Dendritic cell treated with granulocyte-macrophage colony-stimulating factor and Interleukin-4, amounts not matched to agents 40 ng/mL and 50 ng/mL, for 4 days (primary cell): Measurements from ENCODE around the gene HPSE2.
A peak's percentile ranks its signal among the peaks of the same experiment; 100 is the strongest.

Experiments
- H3K27ac Mint-ChIP-seq: one replicate; pipeline ENCODE4 v1.8.0; 2022; ENCODE audit warnings: mild to moderate bottlenecking, mixed read lengths
- H3K27me3 Mint-ChIP-seq: one replicate; pipeline ENCODE4 v1.8.0; 2022; ENCODE audit warnings: mild to moderate bottlenecking, mixed read lengths
- H3K36me3 Mint-ChIP-seq: one replicate; pipeline ENCODE4 v1.8.0; 2022; ENCODE audit warnings: low read depth, mixed read lengths
- H3K4me1 Mint-ChIP-seq: one replicate; pipeline ENCODE4 v1.8.0; 2022; ENCODE audit warnings: low read depth, mixed read lengths
- H3K4me3 Mint-ChIP-seq: one replicate; pipeline ENCODE4 v1.8.0; 2022; ENCODE audit warnings: mild to moderate bottlenecking, moderate library complexity, mixed read lengths
- H3K9me3 Mint-ChIP-seq: one replicate; pipeline ENCODE4 v1.8.0; 2022; ENCODE audit warnings: mixed read lengths
- intact Hi-C: fragments of 100-400 bp; cut with micrococcal nuclease; formaldehyde crosslinking; loops from one replicate; pipeline ENCODE4 v1.15.0; 2022

HPSE2 gene

DNA sequence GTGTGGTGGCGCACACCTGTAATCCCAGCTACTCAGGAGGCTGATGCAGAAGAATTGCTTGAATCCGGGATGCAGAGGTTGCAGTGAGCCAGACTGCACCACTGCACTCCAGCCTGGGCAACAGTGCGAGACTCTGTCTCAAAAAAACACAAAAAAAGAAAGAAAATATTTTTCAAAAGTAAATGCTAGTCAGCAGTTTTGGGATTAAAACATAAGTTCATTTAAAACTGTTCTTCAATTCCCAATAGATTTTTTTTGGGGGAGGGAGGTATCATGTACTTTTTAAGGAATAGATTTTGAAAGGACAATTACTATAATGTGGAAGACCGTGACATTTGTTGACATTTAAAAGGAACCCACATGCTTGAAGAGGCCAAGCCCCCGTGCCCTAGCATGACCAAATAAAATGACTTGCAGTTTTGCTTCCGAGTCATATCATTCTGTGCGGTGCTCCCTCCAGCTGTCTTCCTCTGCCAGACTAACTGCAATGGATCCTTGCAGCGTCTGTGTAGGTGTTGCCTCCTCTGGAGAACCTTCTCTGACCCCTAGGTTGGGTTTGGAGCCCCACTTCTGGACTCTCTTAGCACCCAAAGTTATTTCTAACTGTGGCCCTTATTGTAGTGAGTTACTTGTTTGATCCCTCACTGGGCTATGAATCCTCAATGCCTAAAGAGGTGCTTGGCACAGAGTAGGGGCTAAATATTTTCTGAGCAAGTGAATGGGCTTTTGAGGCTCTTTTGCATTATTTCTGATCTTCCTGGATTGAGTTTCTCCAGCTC lies 771.5 kb downstream of the HPSE2 start:
- Mint-ChIP-seq H3K27ac (no peak overlapping the region), H3K27me3 (peaks cover 17% of the 10 kb centered on the region), H3K4me3 (no peak overlapping the region), H3K9me3 (no peaks in the 10 kb centered on the region), H3K36me3 (no peaks in the 10 kb centered on the region), H3K4me1 (peaks cover 13% of the 10 kb centered on the region)
- intact Hi-C loops: loop anchor here (10.0 kb wide), 1 partner anchor 581 kb away; no protein-coding TSS in a partner anchor

DNA sequence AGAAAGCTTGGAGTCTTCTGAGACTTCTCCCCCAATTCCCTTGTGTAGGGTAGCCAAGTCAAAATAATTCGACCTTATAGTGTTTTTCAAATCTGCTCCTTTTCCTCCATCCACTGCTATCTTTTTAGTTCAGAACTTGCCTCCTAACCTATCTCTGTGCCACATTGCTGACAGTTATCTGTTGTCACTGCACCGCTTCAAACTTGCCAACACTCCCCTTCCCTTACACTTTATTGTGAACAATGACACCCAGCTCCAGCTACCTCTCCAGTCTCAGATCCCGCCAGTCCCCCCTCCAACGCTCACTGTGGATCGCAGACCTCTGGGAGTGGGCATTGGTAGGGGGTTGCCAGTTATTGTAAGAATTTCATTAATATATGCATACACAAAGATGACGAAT lies 772.6 kb downstream of the HPSE2 start:
- Mint-ChIP-seq H3K27ac (no peak overlapping the region), H3K4me1 (peaks cover 14% of the 10 kb centered on the region), H3K9me3 (no peaks in the 10 kb centered on the region), H3K4me3 (no peak overlapping the region), H3K36me3 (no peaks in the 10 kb centered on the region), H3K27me3 (peaks cover 13% of the 10 kb centered on the region)
- intact Hi-C loops: loop anchor here (10.0 kb wide), 1 partner anchor 582 kb away; no protein-coding TSS in a partner anchor

DNA sequence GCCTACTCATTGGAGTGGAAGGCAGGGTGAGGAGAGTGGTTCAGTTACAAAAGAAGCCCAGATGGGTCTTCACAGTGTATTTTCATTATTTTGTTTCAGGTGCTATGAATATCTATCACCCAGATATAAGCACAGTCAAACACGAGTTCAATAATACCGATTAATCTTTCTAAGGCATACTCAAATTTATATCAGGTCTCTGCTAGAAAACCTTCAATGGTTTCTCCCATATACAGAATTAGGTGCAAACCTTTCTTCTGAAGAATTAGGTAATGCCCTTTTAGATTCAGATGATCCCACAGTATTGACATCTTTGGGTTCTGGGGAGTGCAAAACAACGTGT lies 774.2 kb downstream of the HPSE2 start:
- Mint-ChIP-seq H3K36me3 (no peaks in the 10 kb centered on the region), H3K27me3 (peaks cover 18% of the 10 kb centered on the region), H3K4me3 (no peak overlapping the region), H3K27ac (no peak overlapping the region), H3K4me1 (peaks cover 13% of the 10 kb centered on the region), H3K9me3 (no peaks in the 10 kb centered on the region)
- intact Hi-C loops: loop anchor here (10.0 kb wide), 1 partner anchor 583 kb away; no protein-coding TSS in a partner anchor

DNA sequence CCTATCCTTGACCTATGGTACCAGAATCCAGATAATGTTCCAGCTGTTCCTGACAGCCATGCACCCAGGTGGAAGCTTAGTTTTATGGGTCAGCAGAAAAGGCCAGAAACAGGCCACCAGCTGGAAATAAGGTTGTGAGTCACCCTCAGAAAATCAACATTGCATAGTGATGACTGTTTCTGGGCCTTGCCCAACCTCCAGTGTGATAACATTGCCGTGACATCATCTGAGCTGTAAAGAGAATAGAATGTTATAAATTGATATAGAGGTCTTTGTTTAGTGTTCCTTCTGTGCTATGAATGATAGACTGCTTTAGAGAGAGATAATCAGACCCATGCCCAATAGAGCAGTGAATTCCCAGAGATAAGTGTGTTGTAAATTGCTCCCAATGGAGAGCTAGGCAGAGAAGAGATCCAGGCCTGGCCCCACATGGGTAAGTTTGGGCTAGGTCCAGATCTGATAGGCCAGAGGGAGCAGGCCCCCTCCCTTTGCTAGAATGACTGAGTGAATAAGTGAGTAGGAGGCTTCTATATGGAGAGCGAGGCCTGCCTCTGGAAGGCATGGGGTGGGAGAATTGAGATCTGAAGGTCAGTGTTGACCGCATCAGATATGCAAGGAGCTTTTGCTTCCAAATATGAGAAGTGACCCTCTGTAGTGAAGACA lies 774.7 kb downstream of the HPSE2 start:
- Mint-ChIP-seq H3K27me3 (peaks cover 20% of the 10 kb centered on the region), H3K4me3 (no peak overlapping the region), H3K4me1 (peaks cover 13% of the 10 kb centered on the region), H3K36me3 (no peaks in the 10 kb centered on the region), H3K27ac (no peak overlapping the region), H3K9me3 (no peaks in the 10 kb centered on the region)
- intact Hi-C loops: loop anchor here (10.0 kb wide), 1 partner anchor 584 kb away; no protein-coding TSS in a partner anchor

DNA sequence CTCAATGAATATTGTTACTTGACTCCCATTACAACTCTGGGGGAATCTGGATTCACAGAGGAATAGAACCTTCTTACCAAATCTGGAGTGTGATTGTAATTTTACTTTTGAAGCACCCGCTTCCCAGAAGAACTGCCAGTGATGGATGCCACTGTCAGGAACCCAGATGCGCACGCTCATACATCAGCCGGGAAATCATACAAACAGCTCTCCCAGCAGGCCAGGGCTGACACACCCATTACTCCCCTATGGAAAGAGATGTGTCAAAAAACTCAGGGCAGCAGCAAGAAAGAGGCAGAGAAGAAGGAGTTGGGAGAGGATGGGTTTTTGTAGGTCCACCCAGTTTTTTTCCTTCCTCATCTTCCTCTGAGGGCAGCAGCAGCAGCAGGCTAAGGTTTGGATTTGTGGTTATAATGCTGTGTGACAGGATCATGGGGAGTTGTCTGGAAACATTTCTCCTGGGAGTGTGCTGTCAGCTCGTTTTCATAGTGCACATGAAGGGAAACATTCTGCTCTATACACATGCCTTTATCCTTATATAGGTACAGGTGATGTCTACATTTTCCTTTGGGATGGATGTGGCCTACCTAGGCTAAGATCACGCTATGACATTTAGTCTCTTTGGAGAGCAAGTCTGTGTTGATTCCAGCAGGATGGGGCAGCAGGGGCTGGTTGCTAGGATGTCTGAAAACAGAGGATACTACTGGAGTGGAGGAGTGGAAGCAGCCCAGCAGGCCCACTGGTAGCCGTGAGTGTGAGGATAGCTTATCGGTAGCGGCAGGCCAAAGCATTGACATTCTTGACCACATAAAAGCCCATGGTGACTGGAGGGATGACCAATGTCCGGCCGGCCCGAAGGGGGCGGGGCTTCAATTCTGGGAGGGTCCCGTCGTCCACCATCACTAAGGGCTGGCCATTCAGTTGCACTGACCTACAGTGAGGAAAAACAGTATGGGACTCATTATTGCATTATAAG lies 776.6 kb downstream of the HPSE2 start:
- Mint-ChIP-seq H3K27me3 (peaks cover 22% of the 10 kb centered on the region), H3K4me1 (peaks cover 8% of the 10 kb centered on the region), H3K27ac (no peak overlapping the region), H3K36me3 (no peaks in the 10 kb centered on the region), H3K9me3 (no peaks in the 10 kb centered on the region), H3K4me3 (no peak overlapping the region)
- intact Hi-C loops: no loop called here

DNA sequence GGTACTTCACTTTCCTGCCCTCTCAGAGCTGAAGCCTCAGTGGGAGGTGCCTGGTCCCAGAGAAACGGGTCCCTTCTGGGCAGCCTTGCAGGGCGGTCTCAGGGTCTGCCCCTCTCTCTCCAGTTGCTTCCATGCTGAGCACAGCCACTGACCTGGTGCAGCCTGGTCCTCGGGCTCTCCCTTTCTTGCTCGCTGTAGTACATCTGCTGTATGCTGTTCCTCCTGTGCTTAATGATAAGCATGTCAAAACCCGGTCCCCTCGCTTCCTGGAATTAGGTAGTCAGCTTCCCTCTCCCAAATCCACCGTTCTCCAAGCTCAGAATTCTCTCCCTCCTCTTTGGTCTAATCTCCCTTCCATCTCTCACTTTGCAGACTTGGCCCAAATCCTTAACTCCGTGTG lies 777.9 kb downstream of the HPSE2 start:
- no peak overlapping the region for H3K4me3 Mint-ChIP-seq
- H3K27ac Mint-ChIP-seq: no peak overlapping the region
- H3K36me3 Mint-ChIP-seq: no peaks in the 10 kb centered on the region
- H3K9me3 Mint-ChIP-seq: no peaks in the 10 kb centered on the region
- peaks cover 22% of the 10 kb centered on the region for H3K27me3 Mint-ChIP-seq
- intact Hi-C loops: no loop called here
- H3K4me1 Mint-ChIP-seq: peaks cover 12% of the 10 kb centered on the region

DNA sequence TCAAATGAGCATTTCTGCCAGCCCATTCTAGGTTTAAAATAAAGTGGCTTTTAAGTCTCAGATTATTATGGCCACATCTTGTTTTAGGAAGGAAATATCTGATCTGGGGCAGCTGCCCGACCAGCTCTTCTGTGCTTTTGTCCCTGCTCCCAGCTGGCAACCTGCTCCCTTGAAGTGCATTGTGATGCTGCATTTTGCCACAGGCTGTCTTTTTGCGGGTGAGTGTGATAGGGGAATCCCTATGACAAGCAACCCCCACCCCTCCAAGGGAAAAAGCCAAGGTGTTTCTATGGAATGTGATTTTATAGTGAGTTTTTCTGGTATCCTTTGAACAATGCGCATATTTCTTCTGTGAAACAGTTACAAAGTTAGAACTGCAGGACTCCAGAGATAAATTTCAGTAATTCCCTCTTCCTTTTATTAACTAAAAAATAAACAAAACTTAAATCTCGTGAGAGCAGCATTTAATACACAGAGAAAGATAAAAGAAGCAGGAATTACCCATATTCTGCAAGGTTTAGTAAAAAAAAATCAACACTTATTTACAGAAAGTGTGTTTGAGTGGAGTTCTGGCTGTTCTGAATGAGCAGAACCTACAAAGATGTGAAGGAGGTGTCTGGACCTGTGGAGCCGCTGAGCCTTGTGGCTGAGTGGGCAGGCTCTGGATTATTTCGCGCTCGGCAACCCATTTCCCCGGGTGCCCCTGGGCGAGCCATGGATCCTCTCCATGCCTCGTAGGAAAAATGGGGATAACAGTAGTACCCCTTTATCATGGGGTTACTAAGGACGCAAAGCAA lies 778.8 kb downstream of the HPSE2 start:
- Mint-ChIP-seq H3K4me3 (no peak overlapping the region), H3K9me3 (no peaks in the 10 kb centered on the region), H3K27ac (no peak overlapping the region), H3K36me3 (no peaks in the 10 kb centered on the region), H3K4me1 (peaks cover 12% of the 10 kb centered on the region), H3K27me3 (peaks cover 24% of the 10 kb centered on the region)
- intact Hi-C loops: no loop called here

DNA sequence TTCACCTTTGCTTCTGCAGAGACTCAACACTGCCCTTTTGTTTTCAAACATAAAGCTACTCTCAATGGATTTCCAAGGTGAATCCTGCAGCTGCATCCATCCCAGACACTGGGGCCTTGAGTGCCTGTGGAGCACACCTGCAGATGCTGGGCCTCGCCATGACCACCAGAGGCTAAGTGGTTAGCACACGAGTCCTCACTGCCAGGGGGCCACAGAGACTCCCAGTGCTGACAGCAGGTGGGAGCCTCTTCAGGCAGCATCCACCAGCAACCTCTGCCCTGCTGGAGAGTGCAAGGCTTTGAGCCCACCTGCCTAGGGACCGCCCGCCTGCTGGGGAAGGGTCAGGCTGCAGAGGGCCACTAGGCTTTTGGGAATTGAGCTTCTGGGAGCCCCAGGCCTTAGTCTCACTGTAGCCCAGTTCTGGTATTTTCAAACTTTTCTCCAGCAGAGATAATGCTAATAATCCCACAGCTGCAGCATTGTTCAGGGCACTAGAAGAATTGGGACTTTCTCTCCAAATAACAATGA lies 779.5 kb downstream of the HPSE2 start:
- intact Hi-C loops: no loop called here
- H3K4me3 Mint-ChIP-seq: no peak overlapping the region
- H3K27ac Mint-ChIP-seq: no peak overlapping the region
- no peaks in the 10 kb centered on the region for H3K36me3 Mint-ChIP-seq
- no peaks in the 10 kb centered on the region for H3K9me3 Mint-ChIP-seq
- H3K27me3 Mint-ChIP-seq: peaks cover 26% of the 10 kb centered on the region
- H3K4me1 Mint-ChIP-seq: peaks cover 12% of the 10 kb centered on the region

DNA sequence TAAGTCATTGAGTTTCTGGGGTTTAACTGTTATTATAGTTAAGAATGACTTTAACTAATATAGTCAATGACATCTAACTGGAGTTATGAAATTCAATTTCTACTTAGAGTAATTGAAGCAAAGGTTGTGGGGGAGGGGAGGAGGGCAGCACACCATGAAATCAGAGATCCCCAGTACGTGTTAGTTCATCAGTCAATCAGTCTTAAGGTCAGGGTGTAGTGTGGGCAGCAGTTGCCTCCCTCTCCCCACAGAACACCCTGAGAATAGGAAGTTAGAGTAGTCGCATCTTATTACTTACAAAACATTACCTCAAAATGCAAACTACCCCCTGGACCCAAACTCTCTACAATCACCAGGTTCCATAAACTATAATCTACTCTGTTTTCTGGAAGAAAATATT lies 781.9 kb downstream of the HPSE2 start:
- Mint-ChIP-seq H3K27ac (no peak overlapping the region), H3K36me3 (no peaks in the 10 kb centered on the region), H3K4me1 (peaks cover 13% of the 10 kb centered on the region), H3K4me3 (no peak overlapping the region), H3K9me3 (no peaks in the 10 kb centered on the region), H3K27me3 (peaks cover 34% of the 10 kb centered on the region)
- intact Hi-C loops: no loop called here

DNA sequence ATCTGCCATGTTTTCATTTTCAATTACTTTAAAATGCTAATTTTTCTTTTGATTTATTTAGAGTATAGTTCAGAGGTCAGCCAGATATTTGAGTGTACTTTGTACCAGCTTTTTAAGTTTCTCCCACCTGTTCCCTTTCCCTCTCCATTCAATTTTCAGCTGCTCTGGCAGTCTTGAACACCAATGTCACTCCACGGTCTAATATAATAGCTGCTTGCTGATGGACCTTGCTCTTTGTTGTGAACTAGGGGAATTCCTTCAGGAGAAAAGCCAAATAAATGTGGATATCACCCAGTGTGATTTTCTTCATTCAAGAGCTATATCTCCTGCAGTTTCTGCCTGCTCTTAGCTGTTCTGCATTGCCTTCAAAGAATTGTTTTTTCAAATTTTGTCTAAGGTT lies 785.0 kb downstream of the HPSE2 start:
- Mint-ChIP-seq H3K36me3 (peaks cover 9% of the 10 kb centered on the region), H3K27ac (no peak overlapping the region), H3K4me1 (peaks cover 26% of the 10 kb centered on the region), H3K9me3 (no peaks in the 10 kb centered on the region), H3K27me3 (peaks cover 15% of the 10 kb centered on the region), H3K4me3 (no peak overlapping the region)
- intact Hi-C loops: no loop called here

DNA sequence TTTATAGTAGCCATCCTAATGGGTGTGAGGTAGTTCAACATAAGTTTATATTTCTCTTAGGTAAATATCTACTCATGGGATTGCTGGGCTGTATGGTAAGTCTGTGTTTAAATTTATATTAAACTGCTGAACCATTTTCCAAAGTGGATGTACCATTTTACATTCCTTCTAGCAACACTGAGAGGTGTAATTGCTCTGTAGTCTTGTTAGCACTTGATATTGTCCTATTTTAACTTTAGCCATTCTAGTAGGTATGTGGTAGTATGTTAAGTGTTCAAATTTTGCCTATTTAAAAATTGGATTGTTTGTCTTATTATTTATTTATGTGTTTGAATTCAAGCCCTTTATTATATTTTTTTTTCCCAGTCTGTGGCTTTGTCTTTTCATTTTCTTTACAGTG lies 786.4 kb downstream of the HPSE2 start:
- H3K27ac Mint-ChIP-seq: no peak overlapping the region
- H3K36me3 Mint-ChIP-seq: peaks cover 23% of the 10 kb centered on the region
- H3K4me1 Mint-ChIP-seq: peaks cover 39% of the 10 kb centered on the region
- peaks cover 15% of the 10 kb centered on the region for H3K27me3 Mint-ChIP-seq
- H3K9me3 Mint-ChIP-seq: no peaks in the 10 kb centered on the region
- intact Hi-C loops: loop anchor here (10.0 kb wide), 1 partner anchor 184 kb away; the partner anchor contains the start of gene LOXL4
- H3K4me3 Mint-ChIP-seq: no peak overlapping the region

DNA sequence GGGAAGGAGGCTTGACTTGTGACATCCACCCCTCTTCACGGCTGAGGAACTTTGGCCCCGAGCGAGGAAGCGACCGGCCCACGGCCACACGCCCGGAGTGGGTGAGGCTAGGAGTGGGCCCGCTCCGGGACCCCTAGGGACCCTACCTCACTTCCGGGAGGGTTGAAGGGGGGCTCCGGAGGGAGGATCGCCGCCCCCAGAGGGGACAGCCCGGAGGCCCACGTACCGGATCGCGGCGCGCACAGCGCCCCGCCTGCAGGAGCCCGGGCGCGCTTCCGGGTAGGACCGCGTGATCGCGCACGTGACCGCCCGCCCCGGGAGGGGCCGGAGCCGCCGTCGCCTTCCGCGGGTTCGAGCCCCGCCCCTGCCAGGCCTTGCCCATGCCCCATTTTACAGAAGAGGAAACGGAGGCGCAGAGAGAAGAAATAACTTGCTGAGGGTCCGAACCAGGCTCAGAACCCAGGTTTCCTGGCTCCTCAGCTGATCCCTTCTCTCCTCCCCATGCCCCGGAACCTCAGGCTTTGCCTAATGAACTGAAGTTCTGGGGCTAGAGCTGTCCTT lies 788.9 kb downstream of the HPSE2 start, which contains the start of gene HPS1:
Gene HPS1 (minus strand): TSS at position 275 of the 561 bp plus-strand sequence. CDS start 3,695 bp downstream, outside the sequence.
- peaks cover 48% of the 10 kb centered on the region for H3K36me3 Mint-ChIP-seq
- H3K9me3 Mint-ChIP-seq: no peaks in the 10 kb centered on the region
- peak within 1 kb of the TSS; percentile 93 for H3K4me3 Mint-ChIP-seq
- intact Hi-C loops: loop anchor here (10.0 kb wide), 1 partner anchor 182 kb away; the partner anchor contains the start of gene LOXL4
- H3K27me3 Mint-ChIP-seq: peaks cover 10% of the 10 kb centered on the region
- H3K27ac Mint-ChIP-seq: peak within 1 kb of the TSS; percentile 85
- peaks cover 60% of the 10 kb centered on the region for H3K4me1 Mint-ChIP-seq
